HCT116 (cell line): ENCODE data around the gene MUC20.

Experiments used
- CEBPB ChIP-seq: IDR thresholded peaks from 2 replicates; pipeline ENCODE4 v1.6.1; 2012; ENCODE audit warnings: low read depth
- ELF1 ChIP-seq: IDR thresholded peaks from 2 replicates; pipeline ENCODE4 v1.6.1; 2012; ENCODE audit warnings: low read depth, borderline replicate concordance
- EZH2 ChIP-seq: fragments of 200-600 bp; sonication (generic); IDR thresholded peaks from 2 replicates; pipeline ENCODE4 v1.6.1; 2017; ENCODE audit warnings: antibody characterized with exemption, mixed run types
- EZH2phosphoT487 ChIP-seq: fragments of 200-600 bp; IDR thresholded peaks from 2 replicates; pipeline ENCODE4 v1.6.1; 2018; ENCODE audit warnings: antibody characterized with exemption, borderline replicate concordance
- POLR2A ChIP-seq: IDR thresholded peaks from 2 replicates; pipeline ENCODE4 v1.7.0; 2011; ENCODE audit warnings: borderline replicate concordance; ENCODE audit not compliant: insufficient read depth, insufficient read length; ENCODE audit errors: extremely low read depth
- POLR2AphosphoS5 ChIP-seq: IDR thresholded peaks from 2 replicates; pipeline ENCODE4 v1.6.1; 2011; ENCODE audit warnings: mild to moderate bottlenecking, low read depth, low read length, moderate library complexity
- SP1 ChIP-seq: IDR thresholded peaks from 2 replicates; pipeline ENCODE4 v1.6.1; 2012; ENCODE audit warnings: low read depth
- TCF7L2 ChIP-seq: IDR thresholded peaks from 2 replicates; pipeline ENCODE4 v1.7.0; 2011; ENCODE audit warnings: borderline replicate concordance, inconsistent platforms; ENCODE audit not compliant: insufficient read depth, insufficient read length; ENCODE audit errors: extremely low read depth
- YY1 ChIP-seq: IDR thresholded peaks from 2 replicates; pipeline ENCODE4 v1.6.1; 2011; ENCODE audit warnings: low read length, low read depth, moderate library complexity, mild to moderate bottlenecking; ENCODE audit not compliant: insufficient replicate concordance; ENCODE audit errors: extremely low read depth
- ZFX ChIP-seq: fragments of 450-650 bp; IDR thresholded peaks from 2 replicates; pipeline ENCODE4 v1.6.1; 2017
- TF ChIP-seq, protein P1 (sequence below), 3 experiments: fragments of 200-600 bp in 1 of 3; sonication (generic) in 1 of 3; IDR thresholded peaks in 2 of 3; conservative IDR thresholded peaks in 1 of 3; 2 replicates each; pipeline ENCODE4 v1.5.1; 2012 to 2017; ENCODE audit warnings: low read depth in 2 of 3, low read length in 2 of 3, antibody characterized with exemption in 1 of 3, borderline replicate concordance in 1 of 3, control low read depth in 1 of 3, mild to moderate bottlenecking in 1 of 3, mixed read lengths in 1 of 3, mixed run types in 1 of 3, moderate library complexity in 1 of 3; ENCODE audit not compliant: insufficient read depth in 1 of 3
- TF ChIP-seq, protein P2 (sequence below): IDR thresholded peaks from 2 replicates; pipeline ENCODE4 v1.6.1; 2012; ENCODE audit warnings: low read depth
- TF ChIP-seq, protein P3 (sequence below): IDR thresholded peaks from 2 replicates; pipeline ENCODE4 v1.6.1; 2012

DNA sequence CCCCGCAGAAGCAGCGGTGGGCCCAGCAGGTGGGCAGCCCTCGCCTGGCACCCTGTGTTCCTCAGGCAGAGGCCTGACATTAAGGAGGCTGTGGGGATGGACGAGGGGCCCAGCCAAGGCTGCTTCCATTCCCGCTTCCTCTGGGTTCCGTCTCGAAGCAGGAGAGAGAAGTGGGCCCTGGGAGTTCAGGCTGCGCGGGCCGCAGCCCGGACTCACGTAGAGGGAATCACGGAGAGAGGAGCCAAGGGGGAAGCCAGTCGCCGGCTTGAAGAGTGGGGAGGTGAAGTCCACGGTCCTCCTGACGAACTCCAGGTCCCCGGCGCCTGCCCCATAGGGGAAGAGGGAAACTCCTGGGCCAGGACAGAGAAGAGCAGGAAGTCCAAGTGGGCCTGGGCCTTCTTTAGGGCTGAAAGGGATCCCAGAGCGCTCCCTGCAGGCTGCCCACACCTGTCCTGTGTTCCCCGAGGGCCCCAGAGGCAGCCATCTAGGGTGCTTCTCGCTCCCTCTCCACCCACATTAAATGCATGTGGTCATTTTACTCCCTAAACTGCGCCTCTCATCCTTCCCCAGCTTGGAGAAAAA lies 53.3 kb downstream of the MUC20 start:
- TF ChIP-seq EZH2 (no peak), SP1 (no peak), CEBPB (no peak), POLR2A (no peak), YY1 (no peak), POLR2AphosphoS5 (no peak), TCF7L2 (no peak), ZFX (no peak), EZH2phosphoT487 (no peak), ELF1 (no peak)
- TF ChIP-seq, protein P1, sequence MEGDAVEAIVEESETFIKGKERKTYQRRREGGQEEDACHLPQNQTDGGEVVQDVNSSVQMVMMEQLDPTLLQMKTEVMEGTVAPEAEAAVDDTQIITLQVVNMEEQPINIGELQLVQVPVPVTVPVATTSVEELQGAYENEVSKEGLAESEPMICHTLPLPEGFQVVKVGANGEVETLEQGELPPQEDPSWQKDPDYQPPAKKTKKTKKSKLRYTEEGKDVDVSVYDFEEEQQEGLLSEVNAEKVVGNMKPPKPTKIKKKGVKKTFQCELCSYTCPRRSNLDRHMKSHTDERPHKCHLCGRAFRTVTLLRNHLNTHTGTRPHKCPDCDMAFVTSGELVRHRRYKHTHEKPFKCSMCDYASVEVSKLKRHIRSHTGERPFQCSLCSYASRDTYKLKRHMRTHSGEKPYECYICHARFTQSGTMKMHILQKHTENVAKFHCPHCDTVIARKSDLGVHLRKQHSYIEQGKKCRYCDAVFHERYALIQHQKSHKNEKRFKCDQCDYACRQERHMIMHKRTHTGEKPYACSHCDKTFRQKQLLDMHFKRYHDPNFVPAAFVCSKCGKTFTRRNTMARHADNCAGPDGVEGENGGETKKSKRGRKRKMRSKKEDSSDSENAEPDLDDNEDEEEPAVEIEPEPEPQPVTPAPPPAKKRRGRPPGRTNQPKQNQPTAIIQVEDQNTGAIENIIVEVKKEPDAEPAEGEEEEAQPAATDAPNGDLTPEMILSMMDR (IDR thresholded peaks at IDR 0.05 in 2 of 3, conservative IDR thresholded peaks at IDR 0.05 in 1 of 3; ENCODE audit: borderline replicate concordance in 1 of 3, insufficient read depth in 1 of 3, low read depth in 2 of 3, low read length in 2 of 3) = no peak
- TF ChIP-seq, protein P2, sequence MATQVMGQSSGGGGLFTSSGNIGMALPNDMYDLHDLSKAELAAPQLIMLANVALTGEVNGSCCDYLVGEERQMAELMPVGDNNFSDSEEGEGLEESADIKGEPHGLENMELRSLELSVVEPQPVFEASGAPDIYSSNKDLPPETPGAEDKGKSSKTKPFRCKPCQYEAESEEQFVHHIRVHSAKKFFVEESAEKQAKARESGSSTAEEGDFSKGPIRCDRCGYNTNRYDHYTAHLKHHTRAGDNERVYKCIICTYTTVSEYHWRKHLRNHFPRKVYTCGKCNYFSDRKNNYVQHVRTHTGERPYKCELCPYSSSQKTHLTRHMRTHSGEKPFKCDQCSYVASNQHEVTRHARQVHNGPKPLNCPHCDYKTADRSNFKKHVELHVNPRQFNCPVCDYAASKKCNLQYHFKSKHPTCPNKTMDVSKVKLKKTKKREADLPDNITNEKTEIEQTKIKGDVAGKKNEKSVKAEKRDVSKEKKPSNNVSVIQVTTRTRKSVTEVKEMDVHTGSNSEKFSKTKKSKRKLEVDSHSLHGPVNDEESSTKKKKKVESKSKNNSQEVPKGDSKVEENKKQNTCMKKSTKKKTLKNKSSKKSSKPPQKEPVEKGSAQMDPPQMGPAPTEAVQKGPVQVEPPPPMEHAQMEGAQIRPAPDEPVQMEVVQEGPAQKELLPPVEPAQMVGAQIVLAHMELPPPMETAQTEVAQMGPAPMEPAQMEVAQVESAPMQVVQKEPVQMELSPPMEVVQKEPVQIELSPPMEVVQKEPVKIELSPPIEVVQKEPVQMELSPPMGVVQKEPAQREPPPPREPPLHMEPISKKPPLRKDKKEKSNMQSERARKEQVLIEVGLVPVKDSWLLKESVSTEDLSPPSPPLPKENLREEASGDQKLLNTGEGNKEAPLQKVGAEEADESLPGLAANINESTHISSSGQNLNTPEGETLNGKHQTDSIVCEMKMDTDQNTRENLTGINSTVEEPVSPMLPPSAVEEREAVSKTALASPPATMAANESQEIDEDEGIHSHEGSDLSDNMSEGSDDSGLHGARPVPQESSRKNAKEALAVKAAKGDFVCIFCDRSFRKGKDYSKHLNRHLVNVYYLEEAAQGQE = no peak
- TF ChIP-seq, protein P3, sequence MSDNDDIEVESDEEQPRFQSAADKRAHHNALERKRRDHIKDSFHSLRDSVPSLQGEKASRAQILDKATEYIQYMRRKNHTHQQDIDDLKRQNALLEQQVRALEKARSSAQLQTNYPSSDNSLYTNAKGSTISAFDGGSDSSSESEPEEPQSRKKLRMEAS = no peak
